Stomach (tissue), 9 donors: ENCODE results near the gene PKD2L1. TPM values are rescaled to one million over a fixed set of nuclear protein-coding genes. Genes with fewer than 3 reads are reported as not detected.

ENCODE experiments used
- DNase-seq, 2 donors: peaks; one replicate each; pipeline versions ENCODE4 v3.0.0 to v3.0.0-alpha.2; 2013 to 2019
- H3K27ac ChIP-seq, 5 donors: fragments of 200-600 bp in 4 of 5; sonication (generic) in 4 of 5; one replicate each; pipeline ENCODE4 v1.5.1; 2013 to 2019; ENCODE audit warnings: mild to moderate bottlenecking in 1 of 5, moderate library complexity in 1 of 5
- H3K27me3 ChIP-seq, 3 donors: fragments of 200-600 bp; sonication (generic); one replicate each; pipeline ENCODE4 v1.5.1; 2017 to 2019; ENCODE audit warnings: mixed run types in 1 of 3
- H3K36me3 ChIP-seq, 4 donors: fragments of 200-600 bp; sonication (generic); 1 replicate in 3 of 4; 2 replicates in 1 of 4; pipeline ENCODE4 v1.5.1; 2016 to 2019
- H3K4me1 ChIP-seq, 4 donors: fragments of 200-600 bp; sonication (generic); one replicate each; pipeline ENCODE4 v1.5.1; 2016 to 2019
- H3K4me3 ChIP-seq, 4 donors: fragments of 200-600 bp; sonication (generic) in 3 of 4; one replicate each; pipeline ENCODE4 v1.5.1; 2016 to 2019; ENCODE audit warnings: mild to moderate bottlenecking in 1 of 4
- H3K9me3 ChIP-seq, 4 donors: fragments of 200-600 bp; sonication (generic); one replicate each; pipeline ENCODE4 v1.5.1; 2016 to 2019
- CTCF ChIP-seq, 7 experiments: fragments of 450-650 bp in 4 of 7; fragments of 200-600 bp in 3 of 7; sonication (generic) in 3 of 7; IDR thresholded peaks; one replicate each; pipeline ENCODE4 v1.5.1; 2016 to 2019; ENCODE audit warnings: antibody characterized with exemption in 7 of 7, control low read depth in 2 of 7, mild to moderate bottlenecking in 1 of 7
- EP300 ChIP-seq: sonication (generic); formaldehyde crosslinking; IDR thresholded peaks from one replicate; pipeline ENCODE4 v1.6.1; 2017; ENCODE audit warnings: antibody characterized with exemption
- POLR2A ChIP-seq, 4 donors: fragments of 450-650 bp; IDR thresholded peaks; one replicate each; pipeline ENCODE4 v1.6.1; 2016; ENCODE audit warnings: antibody characterized with exemption in 4 of 4, control low read depth in 2 of 4, mild to moderate bottlenecking in 1 of 4, moderate library complexity in 1 of 4
- POLR2AphosphoS5 ChIP-seq, 3 donors: sonication (generic); formaldehyde crosslinking; IDR thresholded peaks; one replicate each; pipeline ENCODE4 v1.6.1; 2016; ENCODE audit warnings: antibody characterized with exemption in 3 of 3
- WGBS, 5 donors: extraction: QIAGEN DNeasy Blood & Tissue Kit in 3 of 5; methylation state at CpG; one replicate each; pipeline versions ENCODE4 v1.1.5 to v1.1.7; 2013 to 2018; 5-methylcytosine and 5-hydroxymethylcytosine counted together
- intact Hi-C: fragments of 100-400 bp; cut with DNase I; formaldehyde crosslinking; loops from one replicate; pipeline ENCODE4 v1.15.1; 2023; ENCODE audit warnings: low total_unique reads
- polyA plus RNA-seq, 3 donors: library from polyadenylated mRNA; stranded (reverse); fragments of 200-250 nt; gene quantifications; one replicate each; pipeline ENCODE4 v1.2.3, GENCODE V29; 2013
- total RNA-seq, 5 donors: library from RNA; depleted of rRNA; stranded (reverse); fragments of >200 nt; gene quantifications; one replicate each; pipeline versions ENCODE4 v1.1.0 to v1.2.3, GENCODE V29; 2014 to 2016
- donor health status: healthy with polysubstance abuse.
- donor health status: Bipolar disorder and iron deficiency.
- donor health status: healthy.

PKD2L1 gene
- total and polyA plus RNA-seq, 8 donors: 0.23 to 0.89 TPM; not detected in 6

GRCh38 chr10:100360234-100360633 is 30.2 kb upstream of the PKD2L1 start:
- H3K27ac ChIP-seq: peak overlapping the region in 1 of 5 donors; percentile 33

GRCh38 chr10:100359529-100360150 is 29.6 kb upstream of the PKD2L1 start:
- WGBS, 5 donors: 12 to 38% (median 21%) methylated on average over 3 of the region's 3 CpGs
- H3K4me3 ChIP-seq: no peak overlapping the region
- peaks cover 0 to 27% (median 6%) of the 10 kb centered on the region in 4 donors for H3K36me3 ChIP-seq
- no peak for DNase-seq
- H3K27ac ChIP-seq: peak overlapping the region in 1 of 5 donors; percentile 33
- H3K9me3 ChIP-seq: no peaks in the 10 kb centered on the region
- TF ChIP-seq POLR2A (IDR thresholded peaks at IDR 0.05): no peak
- TF ChIP-seq POLR2AphosphoS5 (IDR thresholded peaks at IDR 0.05): no peak
- no peak for TF ChIP-seq CTCF (IDR thresholded peaks at IDR 0.05)
- no peak for TF ChIP-seq EP300
- H3K4me1 ChIP-seq: peaks cover 5 to 48% (median 17%) of the 10 kb centered on the region in 4 donors
- intact Hi-C loops: no loop called here
- H3K27me3 ChIP-seq: no peaks in the 10 kb centered on the region

More at GRCh38 chr10:100360234-100360633, 30.2 kb upstream of the PKD2L1 start:
- WGBS, 5 donors: 70 to 74% (median 73%) methylated on average over 6 of the region's 6 CpGs
- DNase-seq: no peak
- intact Hi-C loops: no loop called here
- H3K27me3 ChIP-seq: no peaks in the 10 kb centered on the region
- H3K4me3 ChIP-seq: no peak overlapping the region
- H3K9me3 ChIP-seq: no peaks in the 10 kb centered on the region
- TF ChIP-seq EP300 (no peak), POLR2A (IDR thresholded peaks at IDR 0.05) (no peak), CTCF (IDR thresholded peaks at IDR 0.05) (no peak), POLR2AphosphoS5 (IDR thresholded peaks at IDR 0.05) (no peak)
- peaks cover 8 to 47% (median 22%) of the 10 kb centered on the region in 4 donors for H3K4me1 ChIP-seq
- peaks cover 0 to 22% (median 6%) of the 10 kb centered on the region in 4 donors for H3K36me3 ChIP-seq

- TF ChIP-seq POLR2AphosphoS5 (IDR thresholded peaks at IDR 0.05) (no peak), POLR2A (IDR thresholded peaks at IDR 0.05) (no peak), CTCF (IDR thresholded peaks at IDR 0.05) (no peak), EP300 (no peak)
- intact Hi-C loops: no loop called here
- Histone ChIP-seq H3K27ac (no peak overlapping the region), H3K4me3 (no peak overlapping the region), H3K9me3 (no peaks in the 10 kb centered on the region), H3K4me1 (peaks cover 5 to 46% (median 13%) of the 10 kb centered on the region in 4 donors), H3K36me3 (peaks cover 0 to 33% (median 11%) of the 10 kb centered on the region in 4 donors), H3K27me3 (no peaks in the 10 kb centered on the region)
- no peak for DNase-seq
- WGBS, 5 donors: 36 to 53% (median 46%) methylated on average over 2 of the region's 2 CpGs
Observed at GRCh38 chr10:100359030-100359432, 29.0 kb upstream of the PKD2L1 start.

- WGBS, 5 donors: 77 to 84% (median 79%) methylated on average over 4 of the region's 4 CpGs
- TF ChIP-seq CTCF (IDR thresholded peaks at IDR 0.05) (no peak), POLR2A (IDR thresholded peaks at IDR 0.05) (no peak), EP300 (no peak), POLR2AphosphoS5 (IDR thresholded peaks at IDR 0.05) (no peak)
- Histone ChIP-seq H3K27me3 (no peaks in the 10 kb centered on the region), H3K36me3 (peaks cover 0 to 48% (median 16%) of the 10 kb centered on the region in 4 donors), H3K27ac (no peak overlapping the region), H3K4me1 (peaks cover 0 to 28% (median 11%) of the 10 kb centered on the region in 4 donors), H3K4me3 (no peak overlapping the region), H3K9me3 (no peaks in the 10 kb centered on the region)
- intact Hi-C loops: no loop called here
- DNase-seq: no peak
Observed at GRCh38 chr10:100357059-100357858, 27.2 kb upstream of the PKD2L1 start.
